DOHH2 (cell line): Measurements from ENCODE around the gene AEBP2.
"Not testable (repeated sequence)": the region's sequence is repeated elsewhere in the genome, so short reads cannot be mapped to it uniquely, and the experiment has no call there.

Experiments used
- H3F3A ChIP-seq: fragments of 200-600 bp; sonication (generic), shearing (Covaris generic); 2 replicates; pipeline ENCODE4 v1.6.0; 2016; ENCODE audit warnings: antibody characterized with exemption, mild to moderate bottlenecking; ENCODE audit not compliant: control insufficient read depth, insufficient read depth
- H3K27ac ChIP-seq: fragments of 200-600 bp; sonication (generic); 2 replicates; pipeline ENCODE4 v1.5.1; 2014; ENCODE audit warnings: low read depth, mild to moderate bottlenecking, low read length, moderate library complexity
- H3K27me3 ChIP-seq: fragments of 200-600 bp; sonication (generic); 2 replicates; pipeline ENCODE4 v1.6.1; 2014; ENCODE audit warnings: mild to moderate bottlenecking, low read length, mixed read lengths; ENCODE audit not compliant: control insufficient read depth
- H3K36me3 ChIP-seq: fragments of 200-600 bp; sonication (generic); 2 replicates; pipeline ENCODE4 v1.6.1; 2014; ENCODE audit warnings: mild to moderate bottlenecking, low read length, moderate library complexity, mixed read lengths; ENCODE audit not compliant: control insufficient read depth
- H3K4me1 ChIP-seq: fragments of 200-600 bp; sonication (generic); 2 replicates; pipeline ENCODE4 v1.6.1; 2014; ENCODE audit warnings: mild to moderate bottlenecking, low read length, mixed read lengths; ENCODE audit not compliant: control insufficient read depth
- H3K4me2 ChIP-seq: fragments of 200-600 bp; sonication (generic); 2 replicates; pipeline ENCODE4 v1.6.0; 2014; ENCODE audit warnings: mild to moderate bottlenecking, low read length, moderate library complexity
- H3K4me3 ChIP-seq: fragments of 200-600 bp; sonication (generic); 2 replicates; pipeline ENCODE4 v1.5.1; 2014; ENCODE audit warnings: mild to moderate bottlenecking, low read length, mixed read lengths
- H3K79me2 ChIP-seq: fragments of 200-600 bp; sonication (generic); 2 replicates; pipeline ENCODE4 v1.6.1; 2014; ENCODE audit warnings: mild to moderate bottlenecking, low read length, mixed read lengths; ENCODE audit not compliant: control insufficient read depth
- H3K9me2 ChIP-seq: fragments of 200-600 bp; sonication (generic); replicated peaks from 2 replicates; pipeline ENCODE4 v1.6.1; 2014; ENCODE audit warnings: mild to moderate bottlenecking, low read length, mixed read lengths; ENCODE audit not compliant: control insufficient read depth
- H3K9me3 ChIP-seq: fragments of 200-600 bp; sonication (generic); 2 replicates; pipeline ENCODE4 v1.6.1; 2014; ENCODE audit warnings: antibody characterized with exemption, low read length, mixed read lengths; ENCODE audit not compliant: control insufficient read depth, insufficient read depth
- H4K20me1 ChIP-seq: fragments of 200-600 bp; sonication (generic); 2 replicates; pipeline ENCODE4 v1.6.0; 2014; ENCODE audit warnings: low read depth, mild to moderate bottlenecking, antibody characterized with exemption, low read length, moderate library complexity; ENCODE audit not compliant: control insufficient read depth, insufficient read depth
- CTCF ChIP-seq: fragments of 200-600 bp; sonication (generic); IDR thresholded peaks from one replicate; pipeline ENCODE4 v1.5.1; 2014; ENCODE audit warnings: antibody characterized with exemption, mild to moderate bottlenecking, low read depth, low read length; ENCODE audit not compliant: poor library complexity, severe bottlenecking
- EZH2phosphoT487 ChIP-seq: fragments of 200-600 bp; sonication (generic); IDR thresholded peaks from 2 replicates; pipeline ENCODE4 v1.6.1; 2017; ENCODE audit warnings: borderline replicate concordance, mild to moderate bottlenecking, antibody characterized with exemption, low read length, moderate library complexity, mixed read lengths

Gene AEBP2

GRCh38 chr12:19464192-19464580, 24.9 kb downstream of the AEBP2 start:
- TF ChIP-seq EZH2phosphoT487 (no peak), CTCF (no peak)
- peaks cover 60% of the 10 kb centered on the region for H3K36me3 ChIP-seq
- H3K79me2 ChIP-seq, result peaks cover 91% of the 10 kb centered on the region

GRCh38 chr12:19465711-19466110, 26.4 kb downstream of the AEBP2 start:
- H3K36me3 ChIP-seq, result peaks cover 75% of the 10 kb centered on the region
- H3F3A ChIP-seq, result peaks cover 2% of the 10 kb centered on the region; the same call in 1 of the 2 replicates
- H3K4me2 ChIP-seq, result no peak overlapping the region
- TF ChIP-seq CTCF, result no peak
- TF ChIP-seq EZH2phosphoT487, result no peak
- H3K27me3 ChIP-seq, result no peaks in the 10 kb centered on the region
- H3K4me1 ChIP-seq, result no peaks in the 10 kb centered on the region
- H3K9me2 ChIP-seq, result no peaks in the 10 kb centered on the region
- peaks cover 4% of the 10 kb centered on the region; the same call in 1 of the 2 replicates for H4K20me1 ChIP-seq
- no peaks in the 10 kb centered on the region for H3K9me3 ChIP-seq
- H3K79me2 ChIP-seq, result peaks cover 91% of the 10 kb centered on the region
- no peak overlapping the region for H3K27ac ChIP-seq
- no peak overlapping the region for H3K4me3 ChIP-seq

More at GRCh38 chr12:19464192-19464580, 24.9 kb downstream of the AEBP2 start:
- no peaks in the 10 kb centered on the region for H3K4me1 ChIP-seq
- no peak overlapping the region for H3K27ac ChIP-seq
- H3K4me3 ChIP-seq, result no peak overlapping the region
- no peaks in the 10 kb centered on the region for H3K27me3 ChIP-seq
- peaks cover 4% of the 10 kb centered on the region; the same call in 1 of the 2 replicates for H4K20me1 ChIP-seq
- no peaks in the 10 kb centered on the region for H3K9me3 ChIP-seq
- no peak overlapping the region for H3K4me2 ChIP-seq
- no peaks in the 10 kb centered on the region for H3K9me2 ChIP-seq
- H3F3A ChIP-seq, result peaks cover 2% of the 10 kb centered on the region; the same call in 1 of the 2 replicates

GRCh38 chr12:19474147-19474546, 34.9 kb downstream of the AEBP2 start:
- Histone ChIP-seq H3F3A (no peaks in the 10 kb centered on the region), H3K4me3 (no peak overlapping the region), H3K79me2 (peaks cover 89% of the 10 kb centered on the region), H3K4me1 (peaks cover 8% of the 10 kb centered on the region), H3K4me2 (no peak overlapping the region), H3K9me2 (no peaks in the 10 kb centered on the region), H3K27me3 (no peaks in the 10 kb centered on the region), H3K27ac (no peak overlapping the region), H4K20me1 (peaks cover 12% of the 10 kb centered on the region), H3K9me3 (no peaks in the 10 kb centered on the region), H3K36me3 (peaks cover 83% of the 10 kb centered on the region)
- TF ChIP-seq CTCF (no peak), EZH2phosphoT487 (no peak)

- H3K27ac ChIP-seq, H3F3A ChIP-seq, H3K9me3 ChIP-seq, H3K9me2 ChIP-seq, H3K4me2 ChIP-seq, H3K4me1 ChIP-seq, H3K4me3 ChIP-seq, H3K27me3 ChIP-seq: not testable (repeated sequence)
- Histone ChIP-seq H3K79me2 (peaks cover 89% of the 10 kb centered on the region), H3K36me3 (peaks cover 77% of the 10 kb centered on the region), H4K20me1 (peaks cover 13% of the 10 kb centered on the region)
These were observed 36.7 kb downstream of the AEBP2 start for GRCh38 chr12:19475884-19476505.
